Duodenal mucosa (tissue), 2 donors: Measurements from ENCODE around the gene PUSL1.
"Not testable (repeated sequence)": the region's sequence is repeated elsewhere in the genome, so short reads cannot be mapped to it uniquely, and the experiment has no call there.

Experiments used
- H3K27ac ChIP-seq: one replicate; pipeline ENCODE4 v1.7.0; 2013; ENCODE audit warnings: low read depth, low read length
- H3K27me3 ChIP-seq, 2 donors: one replicate each; pipeline ENCODE4 v1.7.0; 2013; ENCODE audit warnings: low read length in 2 of 2, control low read depth in 1 of 2; ENCODE audit not compliant: insufficient read depth in 2 of 2, control insufficient read depth in 1 of 2
- H3K36me3 ChIP-seq, 2 donors: one replicate each; pipeline ENCODE4 v1.7.0; 2013; ENCODE audit warnings: low read length in 2 of 2, control low read depth in 1 of 2; ENCODE audit not compliant: insufficient read depth in 2 of 2, control insufficient read depth in 1 of 2
- H3K4me1 ChIP-seq, 2 donors: one replicate each; pipeline ENCODE4 v1.7.0; 2013; ENCODE audit warnings: low read length in 2 of 2, control low read depth in 1 of 2; ENCODE audit not compliant: insufficient read depth in 2 of 2, control insufficient read depth in 1 of 2
- H3K4me3 ChIP-seq, 2 donors: one replicate each; pipeline ENCODE4 v1.7.0; 2013; ENCODE audit warnings: low read length in 2 of 2, low read depth in 1 of 2
- H3K9ac ChIP-seq, 2 donors: one replicate each; pipeline ENCODE4 v1.7.0; 2013; ENCODE audit warnings: low read length in 2 of 2, low read depth in 1 of 2
- H3K9me3 ChIP-seq, 2 donors: one replicate each; pipeline ENCODE4 v1.7.0; 2013; ENCODE audit warnings: low read length in 2 of 2, control low read depth in 1 of 2; ENCODE audit not compliant: control insufficient read depth in 1 of 2

PUSL1 gene

GRCh38 chr1:1315435-1315954, 7.1 kb downstream of the PUSL1 start:
- H3K4me1 ChIP-seq, result peaks cover 0 to 2% of the 10 kb centered on the region in 2 donors

DNA sequence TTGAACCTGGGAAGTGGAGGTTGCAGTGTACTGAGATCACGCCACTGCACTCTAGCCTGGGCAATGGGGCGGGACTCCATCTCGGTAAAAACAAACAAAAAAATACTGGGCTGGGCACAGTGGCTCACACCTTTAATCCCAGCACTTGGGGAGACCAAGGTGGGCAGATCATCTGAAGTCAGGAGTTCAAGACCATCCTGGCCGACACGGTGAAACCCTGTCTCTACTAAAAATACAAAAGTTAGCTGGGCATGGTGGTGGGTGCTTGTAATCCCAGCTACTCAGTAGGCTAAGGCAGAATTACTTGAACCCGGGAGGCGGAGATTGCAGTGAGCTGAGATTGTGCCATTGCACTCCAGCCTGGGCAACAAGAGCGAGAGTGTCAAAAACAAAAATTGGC, 7.8 kb downstream of the PUSL1 start:
- H3K9me3 ChIP-seq, H3K9ac ChIP-seq, H3K4me1 ChIP-seq, H3K27me3 ChIP-seq, H3K27ac ChIP-seq, H3K4me3 ChIP-seq: not testable (repeated sequence)
- peaks cover 27 to 60% of the 10 kb centered on the region in 2 donors for H3K36me3 ChIP-seq

More at GRCh38 chr1:1315435-1315954, 7.1 kb downstream of the PUSL1 start:
- Histone ChIP-seq H3K27ac (no peak overlapping the region), H3K27me3 (no peaks in the 10 kb centered on the region), H3K36me3 (peaks cover 27 to 64% of the 10 kb centered on the region in 2 donors), H3K9me3 (no peaks in the 10 kb centered on the region), H3K9ac (no peak overlapping the region), H3K4me3 (no peak overlapping the region)

- Histone ChIP-seq H3K9ac (no peak overlapping the region), H3K9me3 (no peaks in the 10 kb centered on the region), H3K27me3 (no peaks in the 10 kb centered on the region), H3K36me3 (peaks cover 23 to 54% of the 10 kb centered on the region in 2 donors), H3K27ac (no peak overlapping the region), H3K4me1 (peaks cover 0 to 2% of the 10 kb centered on the region in 2 donors), H3K4me3 (no peak overlapping the region)
Observed at GRCh38 chr1:1317420-1317819, 9.0 kb downstream of the PUSL1 start.

DNA sequence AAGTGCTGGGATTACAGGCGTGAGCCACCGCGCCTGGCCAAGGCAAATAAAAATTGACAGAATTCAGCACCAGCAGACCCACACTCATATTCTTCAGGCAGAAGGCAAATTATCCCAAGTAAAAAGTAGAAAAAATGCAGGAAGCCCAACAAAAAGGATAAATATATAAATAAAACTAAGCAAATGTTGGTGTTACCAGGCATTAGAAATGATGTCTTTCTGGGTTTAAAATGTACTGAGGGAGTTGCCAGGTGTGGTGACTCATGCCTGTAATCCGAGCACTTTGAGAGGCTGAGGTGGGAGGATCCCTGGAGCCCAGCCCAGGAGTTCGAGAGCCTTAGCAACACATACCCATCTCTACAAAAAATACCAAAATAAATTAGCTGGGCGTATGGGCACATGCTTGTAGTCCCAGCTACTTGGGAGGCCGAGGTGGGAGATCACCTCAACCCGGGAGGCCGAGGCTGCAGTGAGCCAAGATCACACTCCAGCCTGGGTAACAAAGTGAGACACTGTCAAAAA, 9.8 kb downstream of the PUSL1 start:
- no peak overlapping the region for H3K9ac ChIP-seq

GRCh38 chr1:1318777-1319645, 10.6 kb downstream of the PUSL1 start:
- Histone ChIP-seq H3K27ac (peak overlapping the region; percentile 42), H3K4me3 (no peak overlapping the region), H3K4me1 (peaks cover 5 to 12% of the 10 kb centered on the region in 2 donors), H3K36me3 (peaks cover 23 to 38% of the 10 kb centered on the region in 2 donors), H3K27me3 (no peaks in the 10 kb centered on the region), H3K9me3 (no peaks in the 10 kb centered on the region), H3K9ac (no peak overlapping the region)

More for the DNA sequence above, 9.8 kb downstream of the PUSL1 start:
- Histone ChIP-seq H3K4me1 (peaks cover 4 to 7% of the 10 kb centered on the region in 2 donors), H3K9me3 (no peaks in the 10 kb centered on the region), H3K36me3 (peaks cover 23 to 46% of the 10 kb centered on the region in 2 donors), H3K4me3 (no peak overlapping the region), H3K27ac (no peak overlapping the region), H3K27me3 (no peaks in the 10 kb centered on the region)

GRCh38 chr1:1319646-1319941, 11.2 kb downstream of the PUSL1 start:
- Histone ChIP-seq H3K9ac (no peak overlapping the region), H3K36me3 (peaks cover 18 to 32% of the 10 kb centered on the region in 2 donors), H3K4me3 (no peak overlapping the region), H3K27ac (no peak overlapping the region), H3K9me3 (no peaks in the 10 kb centered on the region), H3K27me3 (no peaks in the 10 kb centered on the region), H3K4me1 (peaks cover 5 to 12% of the 10 kb centered on the region in 2 donors)

DNA sequence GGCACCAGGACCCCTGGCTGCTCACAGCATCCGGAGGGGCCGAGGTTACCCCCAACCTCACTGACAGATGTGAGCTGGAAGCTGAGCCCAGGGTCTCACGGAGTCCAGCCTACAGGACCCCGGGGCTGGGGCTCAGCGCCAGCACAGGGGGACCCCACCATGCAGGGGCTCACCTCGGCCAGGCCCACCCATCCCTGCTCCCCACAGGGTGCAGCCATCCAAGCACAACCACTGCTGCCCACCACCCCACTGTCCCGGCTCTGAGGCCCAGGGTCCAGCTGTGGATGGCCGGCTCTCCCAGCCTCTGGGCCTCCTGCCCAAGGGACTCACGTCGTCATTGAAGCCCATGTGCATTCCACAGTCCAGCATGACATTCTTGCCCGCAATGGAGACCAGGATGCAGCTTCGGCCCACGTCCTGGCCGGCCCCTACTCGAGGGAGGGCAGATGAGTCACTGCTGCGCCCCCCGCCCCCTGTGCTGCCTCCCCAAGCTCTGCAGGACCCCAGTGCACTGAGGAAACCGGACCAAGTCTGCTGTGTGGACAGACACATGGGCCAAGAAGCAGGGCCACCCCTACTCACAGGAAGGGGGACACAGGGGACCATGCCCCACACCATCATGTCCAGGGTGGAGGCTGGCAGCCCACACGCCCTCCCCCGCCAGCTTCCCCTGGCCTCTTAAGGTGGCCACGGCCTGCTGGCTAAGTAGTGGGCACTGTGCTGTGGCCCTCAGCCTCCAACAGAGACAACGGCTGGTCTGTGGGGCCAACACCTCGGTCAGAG, 12.5 kb downstream of the PUSL1 start:
- H3K27me3 ChIP-seq, result no peaks in the 10 kb centered on the region
- peaks cover 10 to 25% of the 10 kb centered on the region in 2 donors for H3K36me3 ChIP-seq
- no peak overlapping the region for H3K27ac ChIP-seq
- no peaks in the 10 kb centered on the region for H3K9me3 ChIP-seq
- no peak overlapping the region for H3K9ac ChIP-seq
- no peak overlapping the region for H3K4me3 ChIP-seq
- peaks cover 11 to 21% of the 10 kb centered on the region in 2 donors for H3K4me1 ChIP-seq

DNA sequence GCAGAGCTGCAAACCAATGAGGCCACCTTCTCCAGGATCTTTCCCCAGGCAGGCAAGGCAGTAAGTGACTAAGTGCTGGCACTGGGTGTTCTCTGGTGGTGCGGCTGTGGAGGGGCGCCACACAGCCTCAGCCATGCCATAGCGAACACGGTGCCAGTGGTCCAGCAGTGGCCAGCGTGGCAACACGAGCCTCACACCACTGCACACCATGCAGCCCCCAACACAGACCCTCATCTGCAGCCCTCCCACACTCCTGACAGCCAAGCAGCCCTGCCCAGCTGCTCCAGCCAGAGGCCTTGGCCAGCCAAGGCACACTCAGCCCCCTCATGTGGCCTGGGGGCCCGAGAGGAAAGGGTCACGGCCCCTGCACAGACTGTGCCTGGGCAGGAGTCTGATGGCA, 13.1 kb downstream of the PUSL1 start:
- Histone ChIP-seq H3K4me3 (no peak overlapping the region), H3K9ac (no peak overlapping the region), H3K4me1 (peaks cover 17 to 28% of the 10 kb centered on the region in 2 donors), H3K27ac (no peak overlapping the region), H3K27me3 (no peaks in the 10 kb centered on the region), H3K9me3 (no peaks in the 10 kb centered on the region), H3K36me3 (peaks cover 11 to 24% of the 10 kb centered on the region in 2 donors)

- H3K9me3 ChIP-seq, result no peaks in the 10 kb centered on the region
- no peak overlapping the region for H3K9ac ChIP-seq
- H3K36me3 ChIP-seq, result peaks cover 11 to 30% of the 10 kb centered on the region in 2 donors
- H3K4me3 ChIP-seq, result no peak overlapping the region
- no peaks in the 10 kb centered on the region for H3K27me3 ChIP-seq
- no peak overlapping the region for H3K27ac ChIP-seq
- H3K4me1 ChIP-seq, result peaks cover 18 to 29% of the 10 kb centered on the region in 2 donors
Observed at GRCh38 chr1:1322418-1322817, 14.0 kb downstream of the PUSL1 start.

- Histone ChIP-seq H3K36me3 (peaks cover 8 to 35% of the 10 kb centered on the region in 2 donors), H3K4me3 (peak overlapping the region in 1 of 2 donors; percentile 28), H3K9ac (no peak overlapping the region), H3K9me3 (no peaks in the 10 kb centered on the region), H3K4me1 (peaks cover 18 to 29% of the 10 kb centered on the region in 2 donors), H3K27me3 (no peaks in the 10 kb centered on the region), H3K27ac (no peak overlapping the region)
Observed at GRCh38 chr1:1322952-1323351, 14.6 kb downstream of the PUSL1 start.
